HepG2 (cell line): Measurements from ENCODE around the gene SPEM2. TPM values are rescaled to one million over a fixed set of nuclear protein-coding genes. Genes with fewer than 3 reads are reported as not detected.
"Not testable (repeated sequence)": the region's sequence is repeated elsewhere in the genome, so short reads cannot be mapped to it uniquely, and the experiment has no call there.

ENCODE experiments used
- ATAC-seq: fragments of 200-7000 bp; cut with Tn5 transposase; 3 replicates; pipeline ENCODE4 v1.9.1; 2020; ENCODE audit warnings: mild to moderate bottlenecking, moderate library complexity
- BruUV-seq: library from RNA; stranded (reverse); fragments of 400-500 nt; replicated peaks from 2 replicates; lab custom pipeline; 2021; lab: Mats Ljungman, UMichigan
- CTCF ChIA-PET: fragments of 300-600 bp; formaldehyde crosslinking; extraction: SDS; loops from one replicate; lab custom pipeline; 2021; ENCODE audit warnings: low total read pairs, inconsistent platforms, low intra/inter-chr PET ratio; lab: Yijun Ruan, JAX
- POLR2A ChIA-PET: fragments of 350-600 bp; sonication (Branson Sonifier 250); formaldehyde crosslinking; loops from one replicate; lab custom pipeline; 2020; ENCODE audit warnings: antibody characterized with exemption, inconsistent platforms; lab: Yijun Ruan, JAX
- DNase-seq: peaks from one replicate; pipeline ENCODE4 v3.0.0-alpha.2; 2015; ENCODE audit warnings: low spot score
- FAIRE-seq: peaks from 3 replicates; lab custom pipeline; 2011; peaks lifted over from hg19 to GRCh38; lab: Jason Lieb, UNC
- H2AFZ ChIP-seq: one replicate; pipeline ENCODE4 v1.6.1; 2011; ENCODE audit warnings: low read length, inconsistent platforms
- H3K27ac ChIP-seq: fragments of 300-600 bp; 3 replicates; pipeline ENCODE4 v1.8.0; 2011; ENCODE audit warnings: mixed run types, mild to moderate bottlenecking, mixed read lengths, low read length, inconsistent platforms; ENCODE audit not compliant: insufficient read depth; ENCODE audit errors: extremely low read length
- H3K27me3 ChIP-seq, 2 experiments: fragments of 200-600 bp in 1 of 2; 2 replicates in 1 of 2; 3 replicates in 1 of 2; pipeline versions ENCODE4 v1.6.0 to v1.8.0; 2011; ENCODE audit warnings: low read length in 2 of 2, mild to moderate bottlenecking in 2 of 2, moderate library complexity in 2 of 2, inconsistent platforms in 1 of 2; ENCODE audit not compliant: insufficient read depth in 2 of 2, control insufficient read depth in 1 of 2
- H3K36me3 ChIP-seq, 2 experiments: fragments of 200-600 bp in 1 of 2; replicated peaks in 1 of 2; 2 replicates in 1 of 2; 3 replicates in 1 of 2; pipeline versions ENCODE4 v1.5.1 to v1.8.0; 2011; ENCODE audit warnings: low read length in 2 of 2, inconsistent platforms in 1 of 2; ENCODE audit not compliant: insufficient read depth in 2 of 2, control insufficient read depth in 1 of 2
- H3K4me1 ChIP-seq: 2 replicates; pipeline ENCODE4 v1.5.1; 2012; ENCODE audit warnings: low read length, inconsistent platforms; ENCODE audit not compliant: insufficient read depth
- H3K4me2 ChIP-seq: 2 replicates; pipeline ENCODE4 v1.6.0; 2011; ENCODE audit warnings: low read depth, low read length, inconsistent platforms
- H3K4me3 ChIP-seq, 3 experiments: fragments of 200-600 bp in 1 of 3; sonication (generic), shearing (Covaris generic) in 1 of 3; replicated peaks in 1 of 3; 2 replicates each; pipeline ENCODE4 v1.5.1; 2011 to 2016; ENCODE audit warnings: low read length in 3 of 3, inconsistent platforms in 2 of 3, low read depth in 2 of 3, mild to moderate bottlenecking in 2 of 3, control low read depth in 1 of 3, mixed read lengths in 1 of 3; ENCODE audit not compliant: insufficient read depth in 1 of 3
- H3K79me2 ChIP-seq: one replicate; pipeline ENCODE4 v1.6.1; 2011; ENCODE audit warnings: low read length, inconsistent platforms; ENCODE audit not compliant: insufficient read depth
- H3K9ac ChIP-seq: 2 replicates; pipeline ENCODE4 v1.6.0; 2011; ENCODE audit warnings: mild to moderate bottlenecking, low read depth, low read length, inconsistent platforms; ENCODE audit not compliant: insufficient read depth
- H3K9me3 ChIP-seq: 2 replicates; pipeline ENCODE4 v1.5.1; 2012; ENCODE audit warnings: mild to moderate bottlenecking, low read length
- H4K20me1 ChIP-seq: 2 replicates; pipeline ENCODE4 v1.6.0; 2011; ENCODE audit warnings: inconsistent platforms, mild to moderate bottlenecking, low read length, moderate library complexity; ENCODE audit not compliant: insufficient read depth
- ARID2 ChIP-seq: sonication (generic); formaldehyde crosslinking; IDR thresholded peaks from 2 replicates; pipeline ENCODE4 v1.8.1; 2022; ENCODE audit warnings: mild to moderate bottlenecking, missing genetic modification reagents, borderline replicate concordance
- CEBPB ChIP-seq: IDR thresholded peaks from 2 replicates; pipeline ENCODE4 v1.6.1; 2011; ENCODE audit warnings: low read depth, low read length, improper control_type of control experiment, borderline replicate concordance
- CEBPG ChIP-seq: IDR thresholded peaks from 2 replicates; pipeline ENCODE4 v1.6.1; 2016
- GATAD2A ChIP-seq: IDR thresholded peaks from 2 replicates; pipeline ENCODE4 v1.6.1; 2016
- HOXA3 ChIP-seq: sonication (generic); formaldehyde crosslinking; IDR thresholded peaks from 2 replicates; pipeline ENCODE4 v1.5.0; 2020; ENCODE audit warnings: missing genetic modification reagents
- MYC ChIP-seq: sonication (generic); formaldehyde crosslinking; IDR thresholded peaks from 2 replicates; pipeline ENCODE4 v1.9.0; 2021; ENCODE audit warnings: missing genetic modification reagents, borderline replicate concordance
- SAP130 ChIP-seq: IDR thresholded peaks from 2 replicates; pipeline ENCODE4 v1.6.1; 2016; ENCODE audit warnings: low read depth
- TARDBP ChIP-seq: sonication (generic); formaldehyde crosslinking; IDR thresholded peaks from 2 replicates; pipeline ENCODE4 v1.8.0; 2022; ENCODE audit warnings: mild to moderate bottlenecking, missing genetic modification reagents
- TEAD3 ChIP-seq: optimal IDR thresholded peaks from 2 replicates; pipeline ENCODE3; 2016; ENCODE audit warnings: borderline replicate concordance
- TMF1 ChIP-seq: sonication (generic); formaldehyde crosslinking; IDR thresholded peaks from 2 replicates; pipeline ENCODE4 v1.8.1; 2022; ENCODE audit warnings: low read depth, missing genetic modification reagents
- YY1 ChIP-seq: IDR thresholded peaks from 2 replicates; pipeline ENCODE4 v1.6.1; 2011; ENCODE audit warnings: low read length, low read depth, moderate library complexity, mild to moderate bottlenecking; ENCODE audit not compliant: insufficient read depth, insufficient replicate concordance
- ZEB1 ChIP-seq: IDR thresholded peaks from 2 replicates; pipeline ENCODE4 v1.6.1; 2012; ENCODE audit warnings: mild to moderate bottlenecking, low read depth, inconsistent platforms; ENCODE audit not compliant: insufficient replicate concordance
- ZNF292 ChIP-seq: sonication (generic); formaldehyde crosslinking; IDR thresholded peaks from 2 replicates; pipeline ENCODE4 v1.8.1; 2022; ENCODE audit warnings: mild to moderate bottlenecking, low read depth, missing genetic modification reagents, borderline replicate concordance
- ZNF362 ChIP-seq: sonication (generic); formaldehyde crosslinking; IDR thresholded peaks from 2 replicates; pipeline ENCODE4 v1.4.0; 2020; ENCODE audit warnings: missing genetic modification reagents, mild to moderate bottlenecking, borderline replicate concordance
- ZNF460 ChIP-seq: sonication (generic); formaldehyde crosslinking; IDR thresholded peaks from 2 replicates; pipeline ENCODE4 v1.5.1; 2020; ENCODE audit warnings: missing genetic modification reagents, mild to moderate bottlenecking, borderline replicate concordance
- ZNF687 ChIP-seq: sonication (generic); formaldehyde crosslinking; IDR thresholded peaks from 2 replicates; pipeline ENCODE4 v1.5.1; 2020; ENCODE audit warnings: mild to moderate bottlenecking, missing genetic modification reagents, moderate library complexity
- WGBS: methylation state at CpG from one replicate; pipeline ENCODE4 v1.1.6; 2017; ENCODE audit warnings: low lambda C conversion rate; 5-methylcytosine and 5-hydroxymethylcytosine counted together
- in situ Hi-C: cut with HindIII; loops from 2 replicates; pipeline ENCODE4 v1.10.0; 2017; ENCODE audit warnings: low pct_unique_long_range_greater_than_20kb; ENCODE audit not compliant: extremely low pct_ligation_motif_present
- intact Hi-C: fragments of 100-400 bp; cut with micrococcal nuclease; formaldehyde crosslinking; loops from one replicate; pipeline ENCODE4 v1.10.0; 2022; ENCODE audit not compliant: unreplicated experiment
- polyA plus RNA-seq, 8 experiments: library from polyadenylated mRNA; depleted of rRNA in 3 of 8; stranded (reverse) in 7 of 8; unstranded in 1 of 8; fragments of >200 nt; fragmentation: Illumina TruSeq in 4 of 8; extraction: Trizol in 4 of 8; gene quantifications; 2 replicates each; pipeline versions ENCODE4 v1.2.1 to v1.2.3, GENCODE V29; 2011 to 2016; ENCODE audit warnings: low read depth in 4 of 8, missing spikeins in 1 of 8, mixed read lengths in 1 of 8; ENCODE audit not compliant: insufficient read depth in 1 of 8
- total RNA-seq, 5 experiments: library from RNA; depleted of rRNA; stranded (reverse); fragments of >200 nt; fragmentation: Illumina TruSeq; extraction: Trizol; gene quantifications; 2 replicates each; pipeline ENCODE4 v1.2.3, GENCODE V29; 2016; ENCODE audit warnings: low read depth in 1 of 5
- TF ChIP-seq, protein P1 (sequence below): sonication (generic); formaldehyde crosslinking; IDR thresholded peaks from 2 replicates; pipeline ENCODE4 v1.8.1; 2022; ENCODE audit warnings: mild to moderate bottlenecking, missing genetic modification reagents

The SPEM2 gene
- total and polyA plus RNA-seq, 2 of the 13 experiments (the other 11 are each of a cell fraction or from before 2014, with no cell fraction given) = not detected

GRCh38 chr17:7474767-7475166 is 49.4 kb downstream of the SPEM2 start:
- H3K27ac ChIP-seq, FAIRE-seq, H3K9ac ChIP-seq, BruUV-seq, H2AFZ ChIP-seq, CTCF ChIA-PET, H3K4me2 ChIP-seq, H3K9me3 ChIP-seq, DNase-seq, ATAC-seq, H3K27me3 ChIP-seq, H3K4me3 ChIP-seq, intact Hi-C loops, H3K36me3 ChIP-seq: not testable (repeated sequence)
- 29% methylated on average over 8 of the region's 8 CpGs for WGBS
- Histone ChIP-seq H3K4me1 (peaks cover 62% of the 10 kb centered on the region), H3K79me2 (peaks cover 54% of the 10 kb centered on the region), H4K20me1 (peaks cover 30% of the 10 kb centered on the region)
- in situ Hi-C loops = loop anchor here (5.0 kb wide), 1 partner anchor 37 kb away; the partner anchor contains the start of genes FGF11 and TMEM102
- POLR2A ChIA-PET = interaction anchor here (0.7 to 5.3 kb wide), 5 partner anchors 11 to 71 kb away, joined by 3 to 30 read pairs (median 15); partner anchors contain the start of genes CHRNB1, POLR2A and TMEM256
- peak; percentile 77 for TF ChIP-seq CEBPB
- TF ChIP-seq ZNF362 (CRISPR knock-in tag) = peak; percentile 84; the same call in 1 of the 2 replicates
- 0 out of 2 replicates have a peak, but pooled peaks have one; percentile 27 for TF ChIP-seq TARDBP (CRISPR knock-in tag)
- TF ChIP-seq ZNF460 (CRISPR knock-in tag) = peak; percentile 47; the same call in 1 of the 2 replicates
- TF ChIP-seq HOXA3 (CRISPR knock-in tag) = peak; percentile 39; the same call in 1 of the 2 replicates
- peak; percentile 93 for TF ChIP-seq TEAD3
- 0 out of 2 replicates have a peak, but pooled peaks have one; percentile 25 for TF ChIP-seq MYC
- TF ChIP-seq YY1 = peak; percentile 8
- peak; percentile 88 for TF ChIP-seq CEBPG (CRISPR knock-in tag)
- TF ChIP-seq ARID2 (CRISPR knock-in tag) = 0 out of 2 replicates have a peak, but pooled peaks have one; percentile 32
- 0 out of 2 replicates have a peak, but pooled peaks have one; percentile 9 for TF ChIP-seq GATAD2A (CRISPR knock-in tag)
- TF ChIP-seq ZNF687 (CRISPR knock-in tag) = peak; percentile 25; the same call in 1 of the 2 replicates
- peak; percentile 76 for TF ChIP-seq ZEB1
- TF ChIP-seq, protein P1, sequence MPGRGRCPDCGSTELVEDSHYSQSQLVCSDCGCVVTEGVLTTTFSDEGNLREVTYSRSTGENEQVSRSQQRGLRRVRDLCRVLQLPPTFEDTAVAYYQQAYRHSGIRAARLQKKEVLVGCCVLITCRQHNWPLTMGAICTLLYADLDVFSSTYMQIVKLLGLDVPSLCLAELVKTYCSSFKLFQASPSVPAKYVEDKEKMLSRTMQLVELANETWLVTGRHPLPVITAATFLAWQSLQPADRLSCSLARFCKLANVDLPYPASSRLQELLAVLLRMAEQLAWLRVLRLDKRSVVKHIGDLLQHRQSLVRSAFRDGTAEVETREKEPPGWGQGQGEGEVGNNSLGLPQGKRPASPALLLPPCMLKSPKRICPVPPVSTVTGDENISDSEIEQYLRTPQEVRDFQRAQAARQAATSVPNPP = peak; percentile 31; the same call in 1 of the 2 replicates
- TF ChIP-seq SAP130 = 0 out of 2 replicates have a peak, but pooled peaks have one; percentile 24
- 0 out of 2 replicates have a peak, but pooled peaks have one; percentile 27 for TF ChIP-seq TMF1 (CRISPR knock-in tag)
- TF ChIP-seq ZNF292 (CRISPR knock-in tag) = 0 out of 2 replicates have a peak, but pooled peaks have one; percentile 37
